HT1080 (cell line): ENCODE results near the gene PYHIN1. TPM values are rescaled to one million over a fixed set of nuclear protein-coding genes. Genes with fewer than 3 reads are reported as not detected.

Experiments used
- DNase-seq: peaks from one replicate; pipeline ENCODE4 v3.0.0-alpha.2; 2015; ENCODE audit warnings: low read depth
- total RNA-seq: library from RNA; depleted of rRNA; stranded (reverse); fragments of >200 nt; shearing (Covaris generic); gene quantifications from 2 replicates; pipeline ENCODE4 v1.2.3, GENCODE V29; 2014; rRNA removed

PYHIN1 gene
- total RNA-seq, 1 experiment from 2014 or later = 0.26 TPM

DNA sequence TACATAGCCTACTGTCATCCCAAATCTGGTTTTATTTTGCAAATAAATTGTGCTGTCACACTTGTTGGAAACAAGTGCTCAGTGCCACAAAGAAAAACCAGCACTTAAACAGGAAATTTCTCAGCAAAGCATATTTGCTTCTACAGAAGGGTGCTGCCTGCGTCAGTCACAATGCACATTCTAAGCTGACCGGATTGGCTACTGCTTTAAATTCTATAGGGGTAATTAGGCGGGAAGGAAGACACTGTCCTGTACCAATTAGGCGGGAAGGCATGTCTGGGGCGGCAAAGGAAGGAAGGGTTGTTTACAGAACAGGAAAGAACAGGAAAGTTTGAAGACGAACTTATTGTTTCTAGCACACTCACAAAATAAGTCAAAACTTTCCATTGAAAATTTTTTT is 81.1 kb downstream of the PYHIN1 start:
- DNase-seq = no peak

DNA sequence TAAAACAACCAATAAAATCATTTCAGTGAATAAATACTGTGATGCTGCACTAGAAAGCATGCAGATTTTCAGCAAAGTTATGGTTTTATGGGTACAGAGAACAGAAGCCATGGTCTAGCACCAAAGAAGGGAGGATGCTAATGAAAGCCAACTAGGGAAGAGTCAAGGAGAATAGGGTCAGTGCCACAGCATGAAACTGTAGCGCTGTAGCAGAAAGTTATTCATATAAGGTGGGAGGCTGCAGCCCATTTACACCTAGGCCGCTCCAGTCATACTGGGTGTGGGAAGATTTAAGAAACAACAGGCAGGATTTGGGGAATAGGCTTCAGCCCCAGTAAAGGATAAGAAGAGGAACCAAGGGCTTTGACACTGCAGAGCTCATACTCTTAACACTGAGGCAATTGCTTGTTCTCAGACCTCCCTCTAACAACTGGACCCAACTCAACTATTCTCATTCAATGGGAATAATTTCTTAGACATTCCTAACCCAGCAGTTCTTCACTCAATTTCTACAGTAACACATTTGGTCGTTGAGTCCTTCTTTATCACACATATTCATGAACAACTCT is 82.7 kb downstream of the PYHIN1 start:
- DNase-seq = no peak

DNA sequence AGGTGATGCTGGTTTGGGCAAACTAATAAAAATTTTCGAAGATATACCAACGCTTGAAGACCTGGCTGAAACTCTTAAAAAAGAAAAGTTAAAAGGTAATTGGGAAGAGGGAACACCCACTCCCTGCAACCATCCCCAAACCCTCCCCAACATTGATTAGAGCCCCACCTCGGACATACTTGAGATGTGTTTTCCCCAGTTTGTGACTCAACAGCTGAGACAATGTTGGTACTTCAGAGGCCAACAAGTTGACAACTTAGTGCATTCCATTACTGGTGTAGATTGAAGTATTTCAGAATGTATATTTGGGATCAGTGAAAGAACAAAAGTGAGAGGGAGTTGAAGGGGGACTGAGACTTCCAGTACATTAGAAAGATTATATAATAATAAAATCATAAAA is 83.5 kb downstream of the PYHIN1 start:
- no peak for DNase-seq

DNA sequence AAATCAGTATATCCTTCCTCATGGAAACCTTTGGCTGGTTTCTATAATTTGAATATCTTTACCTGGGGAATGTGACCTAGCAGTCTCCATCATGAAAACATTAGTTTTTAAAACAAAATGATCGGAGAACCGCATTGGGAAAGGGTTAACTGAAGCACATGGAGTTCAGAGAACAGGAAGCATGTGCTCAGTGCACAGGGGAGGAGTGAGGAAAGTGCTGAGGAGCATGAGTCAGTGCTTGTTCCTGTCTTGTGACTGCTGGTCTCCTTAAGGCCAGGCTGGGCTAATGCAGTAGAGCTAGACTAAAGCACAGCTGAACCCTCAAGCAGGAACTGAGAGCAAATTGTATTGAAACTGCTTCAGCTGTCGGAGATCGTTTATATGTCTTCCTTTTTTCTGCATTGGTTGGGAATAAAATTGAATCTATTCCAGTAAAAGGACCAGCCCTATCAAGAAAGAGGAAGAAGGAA is 84.1 kb downstream of the PYHIN1 start:
- peak; percentile 92 for DNase-seq

DNA sequence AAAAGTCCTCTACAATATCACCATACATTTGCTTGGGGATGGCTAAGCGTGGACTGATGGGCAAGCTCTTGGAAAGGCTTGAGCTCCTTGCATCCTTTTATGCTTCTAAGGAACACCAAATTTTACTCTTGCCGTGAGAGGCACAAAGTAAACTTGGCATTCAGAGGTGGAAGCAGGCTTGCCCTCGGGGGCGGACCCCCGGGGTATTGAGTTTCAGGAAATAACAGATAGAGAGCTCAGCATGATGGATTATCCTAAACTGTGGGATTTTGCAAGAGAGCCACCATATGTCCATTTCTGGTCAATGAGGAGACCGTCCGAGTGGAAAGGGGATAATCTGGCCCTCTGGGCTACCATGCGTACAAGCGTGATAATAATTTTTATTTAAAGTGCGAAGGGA is 92.4 kb downstream of the PYHIN1 start:
- DNase-seq = no peak

DNA sequence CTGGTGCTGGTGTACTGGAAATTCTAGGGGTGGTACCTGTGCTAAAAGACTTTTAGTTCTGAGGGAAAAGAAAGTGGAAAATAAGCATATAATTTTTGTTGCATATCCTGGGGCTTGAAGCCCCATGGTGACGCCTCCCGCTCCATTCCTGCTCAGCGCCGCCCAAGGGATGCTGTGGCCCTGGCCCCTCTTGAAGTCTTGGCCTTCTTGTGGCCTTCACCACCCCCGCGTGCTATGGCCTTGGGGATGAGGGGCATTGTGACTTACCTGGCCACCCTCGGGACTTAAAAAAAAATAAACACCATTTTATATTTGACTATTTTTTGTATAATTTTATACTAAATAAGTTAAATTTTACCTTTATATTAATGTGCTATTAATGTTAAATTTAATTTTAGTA is 93.7 kb downstream of the PYHIN1 start:
- no peak for DNase-seq

Other genes starting within 250 kb of the PYHIN1 start
- not detected in 2 replicates for gene SPTA1, start 244.8 kb upstream of the PYHIN1 start, total RNA-seq
- gene OR6K2, start 230.9 kb upstream of the PYHIN1 start, total RNA-seq = not detected in 2 replicates
- gene OR6K3, start 210.8 kb upstream of the PYHIN1 start, total RNA-seq = not detected in 2 replicates
- not detected in 2 replicates for gene OR6K6, start 176.8 kb upstream of the PYHIN1 start, total RNA-seq
- not detected in 2 replicates for gene OR6N1, start 159.4 kb upstream of the PYHIN1 start, total RNA-seq
- gene OR6N2, start 150.3 kb upstream of the PYHIN1 start, total RNA-seq = not detected in 2 replicates
- gene MNDA, start 100.2 kb upstream of the PYHIN1 start, total RNA-seq = not detected in 2 replicates
- gene IFI16, start 78.4 kb downstream of the PYHIN1 start, total RNA-seq = 34.3 and 36.3 TPM in 2 replicates
- gene AIM2, start 145.2 kb downstream of the PYHIN1 start, total RNA-seq = 1.2 and 3.2 TPM in 2 replicates
- gene CADM3, start 240.1 kb downstream of the PYHIN1 start, total RNA-seq = 1.1 and 2.3 TPM in 2 replicates